Measurements from ENCODE around the gene NPM1. TPM values are rescaled to one million over a fixed set of nuclear protein-coding genes. Genes with fewer than 3 reads are reported as not detected.
"Not testable (repeated sequence)": the region's sequence is repeated elsewhere in the genome, so short reads cannot be mapped to it uniquely, and the experiment has no call there.

The NPM1 gene
- total RNA-seq, 1 experiment from 2014 or later = 2,265 TPM

GRCh38 chr5:171357843-171358242, 29.8 kb upstream of the NPM1 start:
- Histone ChIP-seq H3K9me2 (replicated peaks; ENCODE audit: low read length) (no peaks in the 10 kb centered on the region), H3K27ac (ENCODE audit: low read length) (no peak overlapping the region), H3K9me3 (ENCODE audit: low read length) (no peaks in the 10 kb centered on the region), H2AFZ (ENCODE audit: low read length) (no peak overlapping the region), H3K79me2 (ENCODE audit: low read length) (no peaks in the 10 kb centered on the region), H3K4me3 (ENCODE audit: low read length) (no peak overlapping the region), H3F3A (ENCODE audit: low read length, unreplicated experiment) (no peaks in the 10 kb centered on the region), H3K4me1 (ENCODE audit: insufficient read depth, low read length) (no peaks in the 10 kb centered on the region), H3K36me3 (ENCODE audit: low read depth, low read length) (no peaks in the 10 kb centered on the region), H3K9ac (ENCODE audit: low read length) (no peak overlapping the region), H4K20me1 (ENCODE audit: low read length) (no peaks in the 10 kb centered on the region), H3K4me2 (ENCODE audit: low read length) (no peak overlapping the region), H3K27me3 (ENCODE audit: low read length) (no peaks in the 10 kb centered on the region)
- ATAC-seq (no peak), DNase-seq (no peak)
- TF ChIP-seq CTCF (conservative IDR thresholded peaks at IDR 0.05; ENCODE audit: low read depth, low read length) (no peak), EZH2 (IDR thresholded peaks at IDR 0.05; ENCODE audit: low read length, unreplicated experiment) (no peak), EZH2phosphoT487 (IDR thresholded peaks at IDR 0.05; ENCODE audit: borderline replicate concordance, low read length) (no peak)
- ChIA-PET POLR2A (ENCODE audit: unreplicated experiment) (no interaction called here), CTCF (no interaction called here)
- no TSS peak for BruUV-seq (replicated peaks)
- intact Hi-C loops (cut with micrococcal nuclease) = no loop called here

- H3K9me2 ChIP-seq (replicated peaks; ENCODE audit: low read length); H4K20me1 ChIP-seq (ENCODE audit: low read length); H3K4me3 ChIP-seq (ENCODE audit: low read length); POLR2A ChIA-PET (ENCODE audit: unreplicated experiment); H3K4me2 ChIP-seq (ENCODE audit: low read length); H3K27me3 ChIP-seq (ENCODE audit: low read length); H3K9ac ChIP-seq (ENCODE audit: low read length); H2AFZ ChIP-seq (ENCODE audit: low read length); H3K9me3 ChIP-seq (ENCODE audit: low read length); H3K79me2 ChIP-seq (ENCODE audit: low read length); H3K36me3 ChIP-seq (ENCODE audit: low read depth, low read length); H3K4me1 ChIP-seq (ENCODE audit: insufficient read depth, low read length); intact Hi-C loops (cut with micrococcal nuclease); ATAC-seq; DNase-seq; CTCF ChIA-PET; BruUV-seq (replicated peaks); H3K27ac ChIP-seq (ENCODE audit: low read length); H3F3A ChIP-seq (ENCODE audit: low read length, unreplicated experiment): not testable (repeated sequence)
Observed at GRCh38 chr5:171361151-171361550, 26.5 kb upstream of the NPM1 start.

GRCh38 chr5:171363249-171363648, 24.4 kb upstream of the NPM1 start:
- H3K4me2 ChIP-seq (ENCODE audit: low read length); H3F3A ChIP-seq (ENCODE audit: low read length, unreplicated experiment); H3K9me2 ChIP-seq (replicated peaks; ENCODE audit: low read length); intact Hi-C loops (cut with micrococcal nuclease); H2AFZ ChIP-seq (ENCODE audit: low read length); H3K27ac ChIP-seq (ENCODE audit: low read length); DNase-seq; ATAC-seq; H4K20me1 ChIP-seq (ENCODE audit: low read length); H3K27me3 ChIP-seq (ENCODE audit: low read length); H3K79me2 ChIP-seq (ENCODE audit: low read length); H3K4me1 ChIP-seq (ENCODE audit: insufficient read depth, low read length); H3K9ac ChIP-seq (ENCODE audit: low read length); H3K4me3 ChIP-seq (ENCODE audit: low read length); POLR2A ChIA-PET (ENCODE audit: unreplicated experiment); BruUV-seq (replicated peaks); H3K9me3 ChIP-seq (ENCODE audit: low read length); H3K36me3 ChIP-seq (ENCODE audit: low read depth, low read length): not testable (repeated sequence)
- CTCF ChIA-PET = interaction anchor here (0.7 kb wide), 1 partner anchor 156 kb away, joined by 3 read pairs; no protein-coding TSS in a partner anchor

GRCh38 chr5:171363846-171364245, 23.8 kb upstream of the NPM1 start:
- ATAC-seq (no peak), DNase-seq (no peak)
- no peak overlapping the region for H3K27ac ChIP-seq (ENCODE audit: low read length)
- H3F3A ChIP-seq (ENCODE audit: low read length, unreplicated experiment) = no peaks in the 10 kb centered on the region
- H3K36me3 ChIP-seq (ENCODE audit: low read depth, low read length) = no peaks in the 10 kb centered on the region
- no peaks in the 10 kb centered on the region; the same call in 1 of the 2 replicates for H3K27me3 ChIP-seq (ENCODE audit: low read length)
- intact Hi-C loops (cut with micrococcal nuclease) = no loop called here
- no peaks in the 10 kb centered on the region for H3K9me3 ChIP-seq (ENCODE audit: low read length)
- no TSS peak for BruUV-seq (replicated peaks)
- H3K9me2 ChIP-seq (replicated peaks; ENCODE audit: low read length) = no peaks in the 10 kb centered on the region
- H3K4me2 ChIP-seq (ENCODE audit: low read length) = no peak overlapping the region
- H4K20me1 ChIP-seq (ENCODE audit: low read length) = no peaks in the 10 kb centered on the region
- H3K4me3 ChIP-seq (ENCODE audit: low read length) = no peak overlapping the region
- no peak overlapping the region for H3K9ac ChIP-seq (ENCODE audit: low read length)
- TF ChIP-seq EZH2phosphoT487 (IDR thresholded peaks at IDR 0.05; ENCODE audit: borderline replicate concordance, low read length) = no peak
- TF ChIP-seq EZH2 (IDR thresholded peaks at IDR 0.05; ENCODE audit: low read length, unreplicated experiment) = no peak
- no peak for TF ChIP-seq CTCF (conservative IDR thresholded peaks at IDR 0.05; ENCODE audit: low read depth, low read length)
- no peak overlapping the region for H2AFZ ChIP-seq (ENCODE audit: low read length)
- ChIA-PET CTCF (interaction anchor here (0.7 kb wide), 1 partner anchor 157 kb away, joined by 3 read pairs; no protein-coding TSS in a partner anchor), POLR2A (ENCODE audit: unreplicated experiment) (no interaction called here)
- H3K79me2 ChIP-seq (ENCODE audit: low read length) = no peaks in the 10 kb centered on the region
- H3K4me1 ChIP-seq (ENCODE audit: insufficient read depth, low read length) = no peaks in the 10 kb centered on the region
